Tibial nerve (tissue), 4 donors: ENCODE measurements around the gene PIGS. TPM values are rescaled to one million over a fixed set of nuclear protein-coding genes. Genes with fewer than 3 reads are reported as not detected.

ENCODE experiments used
- DNase-seq, 2 donors: peaks; one replicate each; pipeline ENCODE4 v3.0.0-alpha.2; 2019; ENCODE audit warnings: low spot score in 2 of 2
- H3K27ac ChIP-seq, 4 donors: fragments of 200-600 bp; sonication (generic) in 3 of 4; one replicate each; pipeline ENCODE4 v1.5.1; 2017 to 2019; ENCODE audit warnings: mild to moderate bottlenecking in 1 of 4
- H3K27me3 ChIP-seq, 2 donors: fragments of 200-600 bp; sonication (generic) in 1 of 2; one replicate each; pipeline versions ENCODE4 v1.5.1 to v1.6.0; 2017 to 2019
- H3K36me3 ChIP-seq, 3 donors: fragments of 200-600 bp; sonication (generic); one replicate each; pipeline ENCODE4 v1.5.1; 2018 to 2019
- H3K4me1 ChIP-seq, 4 donors: fragments of 200-600 bp; sonication (generic) in 3 of 4; one replicate each; pipeline ENCODE4 v1.5.1; 2017 to 2019
- H3K4me3 ChIP-seq, 4 donors: fragments of 200-600 bp; sonication (generic) in 3 of 4; one replicate each; pipeline ENCODE4 v1.5.1; 2017 to 2019; ENCODE audit warnings: mild to moderate bottlenecking in 1 of 4, moderate library complexity in 1 of 4
- H3K9me3 ChIP-seq, 4 donors: fragments of 200-600 bp; sonication (generic) in 3 of 4; one replicate each; pipeline ENCODE4 v1.5.1; 2017 to 2019
- CTCF ChIP-seq, 5 experiments: fragments of 200-600 bp in 3 of 5; fragments of 450-650 bp in 2 of 5; sonication (generic) in 3 of 5; IDR thresholded peaks; one replicate each; pipeline ENCODE4 v1.5.1; 2016 to 2019; ENCODE audit warnings: antibody characterized with exemption in 5 of 5, mild to moderate bottlenecking in 3 of 5, moderate library complexity in 2 of 5
- EP300 ChIP-seq, 2 donors: sonication (generic); formaldehyde crosslinking; IDR thresholded peaks; one replicate each; pipeline ENCODE4 v1.6.1; 2017; ENCODE audit warnings: antibody characterized with exemption in 2 of 2, mild to moderate bottlenecking in 1 of 2
- POLR2A ChIP-seq, 2 donors: fragments of 450-650 bp; IDR thresholded peaks; one replicate each; pipeline ENCODE4 v1.6.1; 2017; ENCODE audit warnings: antibody characterized with exemption in 2 of 2, mild to moderate bottlenecking in 2 of 2, moderate library complexity in 2 of 2
- WGBS, 2 donors: methylation state at CpG; one replicate each; pipeline ENCODE4 v1.1.5; 2018; 5-methylcytosine and 5-hydroxymethylcytosine counted together
- total RNA-seq, 4 donors: library from RNA; depleted of rRNA; stranded (reverse); fragments of >200 nt; gene quantifications; one replicate each; pipeline ENCODE4 v1.1.0, GENCODE V29; 2016

Gene PIGS
- total RNA-seq, 4 donors from 2014 or later = 62.2 to 82.4 (median 73.2) TPM

DNA sequence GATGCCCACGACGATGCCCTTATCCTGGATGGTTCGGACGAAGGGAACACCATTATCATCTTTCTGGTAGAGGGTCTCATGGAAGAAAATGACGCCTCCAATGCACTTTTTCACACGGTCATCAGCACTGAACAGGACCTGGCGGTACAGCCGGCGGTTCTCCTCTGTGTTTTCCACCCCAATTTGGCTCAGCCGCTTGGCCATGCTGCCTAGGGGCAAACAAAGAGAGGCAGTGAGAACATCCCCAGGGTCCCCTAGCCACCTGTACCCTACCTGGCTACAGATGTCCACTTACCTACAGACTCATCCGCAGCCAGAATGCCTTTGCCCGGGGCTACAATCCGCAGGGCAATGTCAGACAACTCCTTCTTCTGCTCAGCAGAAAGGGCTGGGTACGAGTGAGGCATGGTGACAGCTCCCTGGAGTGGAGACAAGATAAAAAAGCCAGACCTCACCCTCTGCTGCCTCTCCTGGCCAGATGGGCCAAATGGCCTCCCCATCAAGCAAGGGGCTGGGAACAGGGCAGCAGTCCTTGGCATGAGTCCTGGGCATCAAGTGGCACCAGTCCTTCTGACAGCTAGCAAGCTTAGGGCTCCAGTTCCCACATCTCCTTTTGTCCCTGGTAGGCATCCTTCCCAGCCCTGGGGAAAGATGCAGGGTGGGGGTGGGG, 3.9 kb upstream of the PIGS start:
- Histone ChIP-seq H3K27me3 (no peaks in the 10 kb centered on the region), H3K36me3 (peaks cover 0 to 10% (median 0%) of the 10 kb centered on the region in 3 donors), H3K4me1 (peaks cover 0 to 40% (median 12%) of the 10 kb centered on the region in 4 donors), H3K4me3 (peak overlapping the region in 1 of 4 donors; percentile 45), H3K27ac (peak overlapping the region in 1 of 4 donors; percentile 72), H3K9me3 (no peaks in the 10 kb centered on the region)
- WGBS, 2 donors = 94% methylated on average over 14 of the region's 14 CpGs
- DNase-seq = no peak
- TF ChIP-seq POLR2A (IDR thresholded peaks at IDR 0.05) (no peak), EP300 (IDR thresholded peaks at IDR 0.05) (no peak), CTCF (IDR thresholded peaks at IDR 0.05) (no peak)

GRCh38 chr17:28574526-28574925, 3.2 kb upstream of the PIGS start:
- Histone ChIP-seq H3K27me3 (no peaks in the 10 kb centered on the region), H3K9me3 (no peaks in the 10 kb centered on the region), H3K36me3 (peaks cover 0 to 10% (median 0%) of the 10 kb centered on the region in 3 donors), H3K4me3 (no peak overlapping the region), H3K4me1 (peaks cover 0 to 47% (median 19%) of the 10 kb centered on the region in 4 donors), H3K27ac (no peak overlapping the region)
- TF ChIP-seq POLR2A (IDR thresholded peaks at IDR 0.05) (no peak), EP300 (IDR thresholded peaks at IDR 0.05) (no peak), CTCF (IDR thresholded peaks at IDR 0.05) (no peak)
- 89 to 92% methylated on average over 7 of the region's 7 CpGs for WGBS, 2 donors
- DNase-seq = no peak

DNA sequence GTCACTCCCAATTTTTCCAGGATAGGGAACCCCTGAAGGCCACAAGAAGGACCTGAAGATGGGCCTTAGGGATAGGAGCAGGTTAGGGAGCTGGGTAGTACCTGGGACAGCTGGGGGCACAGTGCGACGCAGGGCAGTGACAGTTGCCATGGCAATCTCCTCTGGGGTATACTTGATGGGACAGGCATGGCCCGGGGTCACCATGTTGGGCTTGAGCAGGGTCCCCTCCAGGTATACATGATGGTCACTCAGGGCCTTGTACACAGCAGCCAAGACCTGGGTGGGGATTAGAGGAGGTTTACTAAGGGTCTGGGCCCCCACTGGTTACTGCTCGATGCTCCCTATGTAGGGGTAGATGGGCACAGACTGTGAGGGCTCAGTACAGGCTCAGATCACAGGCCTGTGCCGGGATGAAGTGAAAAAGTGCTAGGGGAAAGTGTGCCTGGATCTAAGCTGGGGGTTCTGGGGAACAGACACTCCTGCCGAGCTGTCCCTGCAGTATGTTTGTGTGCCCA, 2.7 kb upstream of the PIGS start:
- H3K4me3 ChIP-seq = no peak overlapping the region
- TF ChIP-seq POLR2A (IDR thresholded peaks at IDR 0.05) (no peak), CTCF (IDR thresholded peaks at IDR 0.05) (no peak), EP300 (IDR thresholded peaks at IDR 0.05) (no peak)
- 94 to 96% methylated on average over 6 of the region's 6 CpGs for WGBS, 2 donors
- peaks cover 0 to 48% (median 20%) of the 10 kb centered on the region in 4 donors for H3K4me1 ChIP-seq
- peaks cover 0 to 10% (median 0%) of the 10 kb centered on the region in 3 donors for H3K36me3 ChIP-seq
- no peak for DNase-seq
- no peaks in the 10 kb centered on the region for H3K9me3 ChIP-seq
- no peak overlapping the region for H3K27ac ChIP-seq
- no peaks in the 10 kb centered on the region for H3K27me3 ChIP-seq

- peaks cover 0 to 50% (median 20%) of the 10 kb centered on the region in 4 donors for H3K4me1 ChIP-seq
- no peak for TF ChIP-seq EP300 (IDR thresholded peaks at IDR 0.05)
- TF ChIP-seq POLR2A (IDR thresholded peaks at IDR 0.05) = no peak
- no peak overlapping the region for H3K4me3 ChIP-seq
- peaks cover 0 to 14% (median 0%) of the 10 kb centered on the region in 3 donors for H3K36me3 ChIP-seq
- H3K27me3 ChIP-seq = no peaks in the 10 kb centered on the region
- no peak for DNase-seq
- no peaks in the 10 kb centered on the region for H3K9me3 ChIP-seq
- 91 to 95% methylated on average over 9 of the region's 9 CpGs for WGBS, 2 donors
- H3K27ac ChIP-seq = no peak overlapping the region
These were observed 2.2 kb upstream of the PIGS start for GRCh38 chr17:28573521-28573920.

DNA sequence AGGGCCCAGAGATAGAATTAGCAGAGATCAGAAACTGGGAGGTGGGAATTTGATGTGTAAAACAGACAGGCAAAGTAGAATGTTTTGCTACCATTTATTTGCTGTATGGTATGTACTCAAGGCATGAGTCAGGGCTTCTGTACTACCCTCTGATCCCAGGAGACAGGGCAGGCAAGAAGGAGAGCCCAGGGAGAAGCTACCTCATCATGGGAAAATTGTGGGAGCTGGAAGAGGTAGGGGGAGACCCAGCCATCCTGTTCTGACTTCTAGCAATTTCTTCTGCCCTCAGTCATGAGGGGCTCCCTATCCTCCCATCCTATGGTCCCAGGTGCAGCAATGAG, 1.7 kb upstream of the PIGS start:
- Histone ChIP-seq H3K27ac (no peak overlapping the region), H3K9me3 (no peaks in the 10 kb centered on the region), H3K36me3 (peaks cover 0 to 19% (median 0%) of the 10 kb centered on the region in 3 donors), H3K4me1 (peaks cover 0 to 55% (median 20%) of the 10 kb centered on the region in 4 donors), H3K4me3 (no peak overlapping the region), H3K27me3 (no peaks in the 10 kb centered on the region)
- TF ChIP-seq POLR2A (IDR thresholded peaks at IDR 0.05) (no peak), EP300 (IDR thresholded peaks at IDR 0.05) (no peak), CTCF (IDR thresholded peaks at IDR 0.05) (no peak)
- no peak for DNase-seq
